ENCODE measurements around the gene SAMD9L. TPM values are rescaled to one million over a fixed set of nuclear protein-coding genes. Genes with fewer than 3 reads are reported as not detected.
"Not testable (repeated sequence)": the region's sequence is repeated elsewhere in the genome, so short reads cannot be mapped to it uniquely, and the experiment has no call there.

SAMD9L gene
- polyA plus RNA-seq, 3 donors: 12.5 to 31.8 (median 18.6) TPM

DNA sequence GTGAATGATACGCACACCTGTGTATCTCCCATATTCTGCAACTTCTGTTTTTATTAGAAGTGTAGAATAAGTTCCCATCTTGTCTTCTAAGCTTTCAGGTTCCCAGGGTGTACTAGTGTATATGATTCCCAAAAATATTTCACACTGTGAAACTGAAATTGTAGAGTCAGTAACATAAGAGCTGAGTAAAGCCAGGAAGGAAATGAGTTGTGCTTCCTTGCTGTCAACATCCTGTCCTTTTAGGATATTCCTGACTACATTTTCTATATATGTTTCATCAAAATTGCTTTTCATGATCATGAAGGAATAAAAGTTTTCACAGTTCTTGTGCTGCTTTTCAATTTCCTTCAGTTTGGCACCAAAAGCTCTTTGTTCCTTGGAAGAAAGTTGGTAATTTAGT is 15.2 kb downstream of the SAMD9L start:
- Mint-ChIP-seq H3K36me3 (peaks cover 28 to 34% of the 10 kb centered on the region in 2 donors), H3K9me3 (peaks cover 33 to 74% (median 47%) of the 10 kb centered on the region in 7 donors), H3K27ac (no peak overlapping the region), H3K4me3 (no peak overlapping the region), H3K27me3 (ENCODE audit: low read depth in 3 of 3) (no peaks in the 10 kb centered on the region), H3K4me1 (no peaks in the 10 kb centered on the region)
- Histone ChIP-seq H3K4me1 (ENCODE audit: control insufficient read depth in 1 of 2, insufficient read depth in 2 of 2, low read length in 2 of 2) (no peaks in the 10 kb centered on the region), H4K20me1 (ENCODE audit: insufficient read depth, low read length) (no peaks in the 10 kb centered on the region), H3K9me3 (replicated peaks in 1 of 2; ENCODE audit: control insufficient read depth in 1 of 2, insufficient read depth in 1 of 2, low read length in 2 of 2) (peaks cover 9 to 70% of the 10 kb centered on the region in 2 donors), H3K36me3 (replicated peaks in 1 of 2; ENCODE audit: control insufficient read depth in 1 of 2, insufficient read depth in 2 of 2, low read length in 2 of 2) (peaks cover 30 to 39% of the 10 kb centered on the region in 2 donors), H2AFZ (ENCODE audit: insufficient read depth, low read depth, low read length, poor library complexity, severe bottlenecking) (no peak overlapping the region), H3K9ac (ENCODE audit: insufficient read depth, low read length, poor library complexity, severe bottlenecking) (no peak overlapping the region), H3K27me3 (ENCODE audit: control insufficient read depth in 2 of 2, insufficient read depth in 2 of 2, low read length in 2 of 2) (no peaks in the 10 kb centered on the region), H3K4me3 (replicated peaks in 1 of 3; ENCODE audit: low read depth in 2 of 3, low read length in 3 of 3) (no peak overlapping the region), H3K27ac (ENCODE audit: low read depth in 1 of 2, low read length in 2 of 2) (no peak overlapping the region), H3K4me2 (replicated peaks; ENCODE audit: extremely low read depth, low read length, poor library complexity, severe bottlenecking) (no peak overlapping the region), H3K79me2 (ENCODE audit: insufficient read depth, low read length) (no peaks in the 10 kb centered on the region)
- no peak for DNase-seq
- no CpG with 5 or more reads among the region's 1 CpG for WGBS (ENCODE audit: insufficient coverage)
- TF ChIP-seq, protein P1, sequence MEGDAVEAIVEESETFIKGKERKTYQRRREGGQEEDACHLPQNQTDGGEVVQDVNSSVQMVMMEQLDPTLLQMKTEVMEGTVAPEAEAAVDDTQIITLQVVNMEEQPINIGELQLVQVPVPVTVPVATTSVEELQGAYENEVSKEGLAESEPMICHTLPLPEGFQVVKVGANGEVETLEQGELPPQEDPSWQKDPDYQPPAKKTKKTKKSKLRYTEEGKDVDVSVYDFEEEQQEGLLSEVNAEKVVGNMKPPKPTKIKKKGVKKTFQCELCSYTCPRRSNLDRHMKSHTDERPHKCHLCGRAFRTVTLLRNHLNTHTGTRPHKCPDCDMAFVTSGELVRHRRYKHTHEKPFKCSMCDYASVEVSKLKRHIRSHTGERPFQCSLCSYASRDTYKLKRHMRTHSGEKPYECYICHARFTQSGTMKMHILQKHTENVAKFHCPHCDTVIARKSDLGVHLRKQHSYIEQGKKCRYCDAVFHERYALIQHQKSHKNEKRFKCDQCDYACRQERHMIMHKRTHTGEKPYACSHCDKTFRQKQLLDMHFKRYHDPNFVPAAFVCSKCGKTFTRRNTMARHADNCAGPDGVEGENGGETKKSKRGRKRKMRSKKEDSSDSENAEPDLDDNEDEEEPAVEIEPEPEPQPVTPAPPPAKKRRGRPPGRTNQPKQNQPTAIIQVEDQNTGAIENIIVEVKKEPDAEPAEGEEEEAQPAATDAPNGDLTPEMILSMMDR (IDR thresholded peaks at IDR 0.05): no peak
- intact Hi-C loops (cut with micrococcal nuclease): no loop called here

DNA sequence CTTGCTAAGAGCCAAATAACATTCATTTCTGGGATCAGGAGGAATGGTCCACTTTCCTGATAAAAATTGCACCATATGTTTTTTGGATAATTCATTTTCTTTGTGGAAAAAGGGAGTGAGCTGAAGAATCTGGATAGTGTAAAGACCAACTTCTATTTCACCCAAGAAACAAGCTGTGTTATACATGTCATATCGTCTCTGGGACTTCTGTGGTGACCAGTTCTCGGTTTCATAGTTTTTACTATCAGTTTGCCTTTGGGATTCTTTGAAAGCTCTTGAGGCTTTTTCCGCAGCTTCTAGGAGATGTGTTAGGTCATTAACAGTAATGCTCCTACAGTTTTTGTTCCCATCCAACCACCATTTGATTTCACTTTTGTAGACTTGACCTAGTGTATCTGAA is 16.0 kb downstream of the SAMD9L start:
- Histone ChIP-seq H3K36me3 (replicated peaks in 1 of 2; ENCODE audit: control insufficient read depth in 1 of 2, insufficient read depth in 2 of 2, low read length in 2 of 2) (peaks cover 23 to 31% of the 10 kb centered on the region in 2 donors), H3K9me3 (replicated peaks in 1 of 2; ENCODE audit: control insufficient read depth in 1 of 2, insufficient read depth in 1 of 2, low read length in 2 of 2) (peaks cover 11 to 77% of the 10 kb centered on the region in 2 donors), H3K4me1 (ENCODE audit: control insufficient read depth in 1 of 2, insufficient read depth in 2 of 2, low read length in 2 of 2) (no peaks in the 10 kb centered on the region), H3K4me3 (replicated peaks in 1 of 3; ENCODE audit: low read depth in 2 of 3, low read length in 3 of 3) (no peak overlapping the region), H3K4me2 (replicated peaks; ENCODE audit: extremely low read depth, low read length, poor library complexity, severe bottlenecking) (no peak overlapping the region), H3K79me2 (ENCODE audit: insufficient read depth, low read length) (no peaks in the 10 kb centered on the region), H3K27ac (ENCODE audit: low read depth in 1 of 2, low read length in 2 of 2) (no peak overlapping the region), H3K27me3 (ENCODE audit: control insufficient read depth in 2 of 2, insufficient read depth in 2 of 2, low read length in 2 of 2) (no peaks in the 10 kb centered on the region), H3K9ac (ENCODE audit: insufficient read depth, low read length, poor library complexity, severe bottlenecking) (no peak overlapping the region), H2AFZ (ENCODE audit: insufficient read depth, low read depth, low read length, poor library complexity, severe bottlenecking) (no peak overlapping the region), H4K20me1 (ENCODE audit: insufficient read depth, low read length) (no peaks in the 10 kb centered on the region)
- no peak overlapping the region for H3K4me3 Mint-ChIP-seq
- intact Hi-C loops (cut with micrococcal nuclease): no loop called here
- DNase-seq: no peak
- H3K27ac Mint-ChIP-seq: no peak overlapping the region
- no CpG with 5 or more reads among the region's 3 CpGs for WGBS (ENCODE audit: insufficient coverage)
- peaks cover 24 to 28% of the 10 kb centered on the region in 2 donors for H3K36me3 Mint-ChIP-seq
- H3K27me3 Mint-ChIP-seq (ENCODE audit: low read depth in 3 of 3): no peaks in the 10 kb centered on the region
- H3K9me3 Mint-ChIP-seq: peaks cover 36 to 75% (median 49%) of the 10 kb centered on the region in 7 donors
- H3K4me1 Mint-ChIP-seq: no peaks in the 10 kb centered on the region
- TF ChIP-seq, protein P1 (IDR thresholded peaks at IDR 0.05): no peak

DNA sequence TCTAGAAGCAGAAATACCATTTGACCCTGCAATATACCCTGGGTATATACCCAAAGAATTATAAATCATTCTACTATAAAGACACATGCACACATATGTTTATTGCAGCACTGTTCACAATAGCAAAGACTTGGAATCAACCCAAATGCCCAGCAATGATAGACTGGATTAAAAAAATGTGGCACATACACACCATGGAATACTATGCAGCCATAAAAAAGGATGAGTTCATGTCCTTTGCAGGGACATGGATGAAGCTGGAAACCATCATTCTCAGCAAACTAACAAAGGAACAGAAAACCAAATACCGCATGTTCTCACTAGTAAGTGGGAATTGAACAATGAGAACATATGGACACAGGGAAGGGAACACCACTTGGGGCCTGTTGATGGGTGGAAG is 21.2 kb downstream of the SAMD9L start:
- H3K27ac Mint-ChIP-seq; H3K4me2 ChIP-seq (replicated peaks; ENCODE audit: extremely low read depth, low read length, poor library complexity, severe bottlenecking); H3K27ac ChIP-seq (ENCODE audit: low read depth in 1 of 2, low read length in 2 of 2); H3K36me3 ChIP-seq (replicated peaks in 1 of 2; ENCODE audit: control insufficient read depth in 1 of 2, insufficient read depth in 2 of 2, low read length in 2 of 2); H3K9ac ChIP-seq (ENCODE audit: insufficient read depth, low read length, poor library complexity, severe bottlenecking); H3K36me3 Mint-ChIP-seq; H3K27me3 Mint-ChIP-seq (ENCODE audit: low read depth in 3 of 3); intact Hi-C loops (cut with micrococcal nuclease); H3K79me2 ChIP-seq (ENCODE audit: insufficient read depth, low read length); H3K4me3 Mint-ChIP-seq; H3K4me1 ChIP-seq (ENCODE audit: control insufficient read depth in 1 of 2, insufficient read depth in 2 of 2, low read length in 2 of 2); H4K20me1 ChIP-seq (ENCODE audit: insufficient read depth, low read length); H3K4me3 ChIP-seq (replicated peaks in 1 of 3; ENCODE audit: low read depth in 2 of 3, low read length in 3 of 3); H2AFZ ChIP-seq (ENCODE audit: insufficient read depth, low read depth, low read length, poor library complexity, severe bottlenecking); DNase-seq; H3K4me1 Mint-ChIP-seq; H3K27me3 ChIP-seq (ENCODE audit: control insufficient read depth in 2 of 2, insufficient read depth in 2 of 2, low read length in 2 of 2): not testable (repeated sequence)
- WGBS (ENCODE audit: insufficient coverage): no CpG with 5 or more reads among the region's 1 CpG
- peaks cover 8 to 36% of the 10 kb centered on the region in 2 donors for H3K9me3 ChIP-seq (replicated peaks in 1 of 2; ENCODE audit: control insufficient read depth in 1 of 2, insufficient read depth in 1 of 2, low read length in 2 of 2)
- H3K9me3 Mint-ChIP-seq: peaks cover 19 to 67% (median 40%) of the 10 kb centered on the region in 7 donors
